Right atrium auricular region (tissue), 2 donors: Measurements from ENCODE around the gene SLC3A2. TPM values are rescaled to one million over a fixed set of nuclear protein-coding genes. Genes with fewer than 3 reads are reported as not detected.
A peak's percentile ranks its signal among the peaks of the same experiment; 100 is the strongest.

Experiments
- DNase-seq: peaks from one replicate; pipeline ENCODE4 v3.0.0-alpha.2; 2019; ENCODE audit warnings: low spot score
- H3K27ac ChIP-seq, 2 donors: fragments of 200-600 bp; sonication (generic); 1 replicate in 1 of 2; 2 replicates in 1 of 2; pipeline ENCODE4 v1.5.1; 2016 to 2019
- H3K27me3 ChIP-seq, 2 donors: fragments of 200-600 bp; sonication (generic); one replicate each; pipeline versions ENCODE4 v1.5.1 to v1.6.0; 2017 to 2019
- H3K36me3 ChIP-seq: fragments of 200-600 bp; sonication (generic); one replicate; pipeline ENCODE4 v1.5.1; 2016
- H3K4me1 ChIP-seq, 2 donors: fragments of 200-600 bp; sonication (generic); one replicate each; pipeline versions ENCODE4 v1.5.1 to v1.6.0; 2017 to 2019
- H3K4me3 ChIP-seq, 2 donors: fragments of 200-600 bp; sonication (generic); 1 replicate in 1 of 2; 2 replicates in 1 of 2; pipeline ENCODE4 v1.5.1; 2017 to 2019; ENCODE audit warnings: mild to moderate bottlenecking in 1 of 2, moderate library complexity in 1 of 2
- H3K9me3 ChIP-seq, 2 donors: fragments of 200-600 bp; sonication (generic); one replicate each; pipeline ENCODE4 v1.5.1; 2019
- total RNA-seq, 2 donors: library from RNA; depleted of rRNA; stranded (reverse); fragments of >200 nt; gene quantifications; one replicate each; pipeline ENCODE4 v1.1.0, GENCODE V29; 2016
- TF ChIP-seq, protein P1 (sequence below), 2 donors: fragments of 200-600 bp; sonication (generic); IDR thresholded peaks; one replicate each; pipeline ENCODE4 v1.5.1; 2019; ENCODE audit warnings: antibody characterized with exemption in 2 of 2

The SLC3A2 gene
- total RNA-seq, 2 donors from 2014 or later: 27.7 to 64.9 TPM

DNA sequence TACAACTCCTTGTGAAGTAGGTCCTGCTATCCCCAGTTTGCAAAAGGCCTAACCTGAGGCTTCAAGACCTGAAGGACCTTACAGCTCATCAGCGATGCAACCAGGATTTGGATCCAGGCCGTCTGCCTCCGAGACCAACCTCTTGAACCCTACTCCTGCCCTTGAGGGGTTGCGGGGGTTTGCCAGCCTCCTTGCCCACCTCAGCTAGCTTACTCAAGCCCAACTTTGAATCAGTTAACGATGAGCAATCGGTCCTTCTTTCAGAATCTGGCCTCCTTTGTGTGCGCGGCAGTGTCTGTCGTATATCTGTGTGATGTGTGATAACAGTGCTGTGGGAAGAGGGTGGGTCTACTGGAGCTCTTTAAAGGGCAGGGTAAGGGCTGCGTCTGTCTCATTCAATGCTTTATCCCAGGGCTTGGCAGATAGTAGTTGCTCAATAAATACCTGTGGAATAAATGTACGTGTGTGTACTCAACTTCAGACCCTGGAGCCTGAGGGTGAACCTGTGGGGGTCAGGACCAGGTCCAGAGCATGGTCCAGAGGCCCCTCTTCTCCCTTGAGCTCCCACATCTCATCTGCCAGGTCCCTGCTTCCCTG, 37.3 kb downstream of the SLC3A2 start:
- DNase-seq: no peak
- peaks cover 0 to 12% of the 10 kb centered on the region in 2 donors for H3K4me1 ChIP-seq
- H3K27me3 ChIP-seq: peaks cover 0 to 2% of the 10 kb centered on the region in 2 donors
- H3K27ac ChIP-seq: no peak overlapping the region
- H3K4me3 ChIP-seq: no peak overlapping the region
- H3K9me3 ChIP-seq: no peaks in the 10 kb centered on the region
- TF ChIP-seq, protein P1, sequence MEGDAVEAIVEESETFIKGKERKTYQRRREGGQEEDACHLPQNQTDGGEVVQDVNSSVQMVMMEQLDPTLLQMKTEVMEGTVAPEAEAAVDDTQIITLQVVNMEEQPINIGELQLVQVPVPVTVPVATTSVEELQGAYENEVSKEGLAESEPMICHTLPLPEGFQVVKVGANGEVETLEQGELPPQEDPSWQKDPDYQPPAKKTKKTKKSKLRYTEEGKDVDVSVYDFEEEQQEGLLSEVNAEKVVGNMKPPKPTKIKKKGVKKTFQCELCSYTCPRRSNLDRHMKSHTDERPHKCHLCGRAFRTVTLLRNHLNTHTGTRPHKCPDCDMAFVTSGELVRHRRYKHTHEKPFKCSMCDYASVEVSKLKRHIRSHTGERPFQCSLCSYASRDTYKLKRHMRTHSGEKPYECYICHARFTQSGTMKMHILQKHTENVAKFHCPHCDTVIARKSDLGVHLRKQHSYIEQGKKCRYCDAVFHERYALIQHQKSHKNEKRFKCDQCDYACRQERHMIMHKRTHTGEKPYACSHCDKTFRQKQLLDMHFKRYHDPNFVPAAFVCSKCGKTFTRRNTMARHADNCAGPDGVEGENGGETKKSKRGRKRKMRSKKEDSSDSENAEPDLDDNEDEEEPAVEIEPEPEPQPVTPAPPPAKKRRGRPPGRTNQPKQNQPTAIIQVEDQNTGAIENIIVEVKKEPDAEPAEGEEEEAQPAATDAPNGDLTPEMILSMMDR (IDR thresholded peaks at IDR 0.05): no peak
- no peaks in the 10 kb centered on the region for H3K36me3 ChIP-seq

DNA sequence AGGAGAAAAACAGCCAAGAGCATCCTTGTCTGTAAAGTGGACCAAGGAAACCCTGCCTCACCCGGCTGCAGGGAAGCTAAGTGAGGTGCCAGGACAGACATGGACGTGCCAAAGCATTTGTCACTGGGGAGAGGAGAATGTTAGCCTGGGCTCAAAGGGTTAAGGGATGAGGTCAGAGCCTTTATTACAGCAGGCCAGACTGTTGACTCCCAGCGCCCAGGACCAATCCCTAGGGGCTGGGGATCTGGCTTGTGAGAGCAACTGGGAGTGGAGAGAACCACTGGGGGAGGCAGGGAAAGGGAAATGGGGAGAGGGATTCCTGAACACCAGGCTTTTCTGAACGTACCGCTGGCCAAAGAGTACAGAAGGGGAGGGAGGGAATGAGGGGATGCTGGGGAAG, 37.8 kb downstream of the SLC3A2 start:
- Histone ChIP-seq H3K4me3 (no peak overlapping the region), H3K27ac (no peak overlapping the region), H3K36me3 (no peaks in the 10 kb centered on the region), H3K4me1 (peaks cover 0 to 17% of the 10 kb centered on the region in 2 donors), H3K27me3 (peaks cover under 1 to 7% of the 10 kb centered on the region in 2 donors), H3K9me3 (no peaks in the 10 kb centered on the region)
- TF ChIP-seq, protein P1 (IDR thresholded peaks at IDR 0.05): no peak
- DNase-seq: no peak

DNA sequence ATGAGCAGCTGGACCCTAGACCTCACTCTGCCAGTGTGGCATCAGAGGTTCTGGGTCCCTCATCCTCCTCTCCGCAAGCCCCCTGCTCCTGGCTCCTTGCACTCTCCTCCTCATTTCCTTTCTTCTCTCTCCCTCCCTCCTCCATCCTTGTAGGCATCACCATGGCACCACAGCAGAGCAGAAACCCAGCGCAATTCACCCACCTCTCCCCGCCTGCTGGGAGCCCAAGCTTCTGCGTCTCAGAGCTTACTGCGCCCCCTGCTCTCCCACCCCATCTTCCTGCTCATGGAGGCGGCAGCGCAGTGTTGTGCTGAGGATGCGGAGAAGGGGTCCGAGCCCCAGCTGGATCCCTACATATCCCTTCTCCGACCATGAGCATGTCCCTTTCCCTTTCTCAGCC, 38.8 kb downstream of the SLC3A2 start:
- TF ChIP-seq, protein P1 (IDR thresholded peaks at IDR 0.05): no peak
- no peaks in the 10 kb centered on the region for H3K9me3 ChIP-seq
- DNase-seq: no peak
- H3K36me3 ChIP-seq: no peaks in the 10 kb centered on the region
- no peak overlapping the region for H3K4me3 ChIP-seq
- H3K27ac ChIP-seq: no peak overlapping the region
- H3K4me1 ChIP-seq: peaks cover 0 to 23% of the 10 kb centered on the region in 2 donors
- H3K27me3 ChIP-seq: peaks cover 7 to 9% of the 10 kb centered on the region in 2 donors

DNA sequence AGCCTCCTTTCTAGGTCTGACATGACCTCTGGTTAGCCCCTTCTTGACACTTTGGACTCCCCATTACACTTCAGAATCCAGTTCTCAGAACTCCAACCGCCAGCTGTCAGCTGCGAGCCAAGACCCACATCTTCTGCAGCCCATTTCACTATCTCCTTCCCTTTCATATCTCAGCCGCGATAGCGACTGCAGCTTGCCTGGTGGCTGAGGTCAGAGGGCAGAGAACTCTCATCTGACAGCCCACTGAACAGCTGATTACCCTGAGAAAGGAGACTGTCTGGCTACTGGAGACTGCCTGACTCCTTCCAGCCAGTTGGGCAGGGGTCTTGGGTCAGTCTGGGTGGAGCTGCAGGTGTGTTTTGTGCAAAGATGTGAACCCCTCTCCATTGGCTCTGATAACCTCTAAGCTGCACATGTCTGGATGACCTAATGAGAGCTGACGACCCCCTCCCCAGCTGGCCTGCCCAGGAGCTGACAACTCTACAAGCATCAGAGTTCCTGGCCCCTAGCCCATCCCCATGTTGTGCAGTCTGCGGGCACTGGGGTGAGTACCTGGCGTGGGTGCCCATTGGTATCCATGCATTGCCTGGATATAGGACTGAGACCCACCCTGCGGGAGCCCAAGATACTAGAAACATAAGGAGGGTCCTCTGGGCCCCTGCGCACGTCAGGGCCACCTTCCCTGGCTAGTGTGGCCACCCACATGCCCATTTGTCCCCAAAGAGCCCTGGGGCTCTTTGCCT, 39.4 kb downstream of the SLC3A2 start:
- H3K4me3 ChIP-seq: no peak overlapping the region
- peaks cover 0 to 23% of the 10 kb centered on the region in 2 donors for H3K4me1 ChIP-seq
- no peak for DNase-seq
- TF ChIP-seq, protein P1 (IDR thresholded peaks at IDR 0.05): no peak
- peaks cover 7 to 9% of the 10 kb centered on the region in 2 donors for H3K27me3 ChIP-seq
- H3K27ac ChIP-seq: no peak overlapping the region
- H3K36me3 ChIP-seq: no peaks in the 10 kb centered on the region
- H3K9me3 ChIP-seq: no peaks in the 10 kb centered on the region

DNA sequence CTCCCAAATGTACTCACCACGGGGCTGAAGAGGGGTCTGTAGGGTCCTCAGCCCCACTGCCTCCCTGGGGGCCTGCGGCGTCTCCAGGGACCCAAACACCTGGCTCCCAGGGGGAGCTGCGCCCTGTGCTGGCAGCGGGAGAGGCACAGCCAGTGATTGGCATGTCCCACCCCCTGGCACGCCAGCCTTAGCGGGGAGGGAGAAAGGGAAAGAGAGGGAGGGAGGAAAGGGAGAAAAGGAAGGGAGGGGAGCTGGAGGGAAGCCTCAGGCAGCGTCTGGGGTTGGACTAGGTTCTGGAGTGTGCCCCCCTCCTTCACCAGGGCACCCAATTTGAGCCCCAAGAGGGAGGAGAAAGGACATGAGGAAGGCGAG, 40.5 kb downstream of the SLC3A2 start, which contains the start of gene CHRM1:
CHRM1 (minus strand) TSS at position 163 of the 372 bp plus-strand sequence. CDS start 10,263 bp downstream, outside the sequence.
- Histone ChIP-seq H3K27me3 (peaks cover 7 to 13% of the 10 kb centered on the region in 2 donors), H3K36me3 (no peaks in the 10 kb centered on the region), H3K4me1 (peaks cover 0 to 33% of the 10 kb centered on the region in 2 donors), H3K4me3 (peak within 1 kb of the TSS in 1 of 2 donors; percentile 6), H3K9me3 (no peaks in the 10 kb centered on the region), H3K27ac (no peak within 1 kb of the TSS)
- DNase-seq: no peak
- TF ChIP-seq, protein P1 (IDR thresholded peaks at IDR 0.05): no peak
